ENCODE results near the gene ZFHX3. TPM values are rescaled to one million over a fixed set of nuclear protein-coding genes. Genes with fewer than 3 reads are reported as not detected.

ZFHX3 gene
- total and polyA plus RNA-seq, 2 of the 8 experiments (the other 6 are each of a cell fraction or from before 2014, with no cell fraction given) = 0.08 to 0.99 TPM

- ChIA-PET POLR2A (ENCODE audit: partially characterized antibody) (interaction anchor here (0.6 kb wide), 1 partner anchor 181 kb away, joined by 4 read pairs; no protein-coding TSS in a partner anchor), CTCF (ENCODE audit: partially characterized antibody) (no interaction called here)
- H2BK5ac ChIP-seq (ENCODE audit: low read depth, low read length) = no peak overlapping the region
- no peak overlapping the region for H2AK5ac ChIP-seq (ENCODE audit: low read depth, low read length)
- FAIRE-seq = no peak
- no peak overlapping the region for H4K8ac ChIP-seq (ENCODE audit: extremely low read depth, insufficient read depth, low read length)
- no peak overlapping the region for H3K18ac ChIP-seq (ENCODE audit: extremely low read depth, low read length)
- no peak for DNase-seq (ENCODE audit: low read depth in 1 of 2, low spot score in 2 of 2)
- H3K56ac ChIP-seq (replicated peaks; ENCODE audit: insufficient read length, low read depth, low read length) = no peak overlapping the region
- no peak overlapping the region for H2BK15ac ChIP-seq (ENCODE audit: low read length)
- H3K79me2 ChIP-seq (ENCODE audit: control insufficient read depth in 1 of 2, insufficient read depth in 2 of 2, low read length in 2 of 2) = no peaks in the 10 kb centered on the region; a peak in 1 of 4 replicates
- H2AFZ ChIP-seq (ENCODE audit: low read length) = no peak overlapping the region
- no peak overlapping the region for H4K5ac ChIP-seq (ENCODE audit: insufficient read length, low read depth, low read length)
- no peak overlapping the region for H2BK20ac ChIP-seq (ENCODE audit: low read length)
- no peak overlapping the region for H3K9ac ChIP-seq (replicated peaks in 1 of 4; ENCODE audit: extremely low read depth in 1 of 4, low read depth in 3 of 4, low read length in 3 of 4)
- H3K14ac ChIP-seq (ENCODE audit: insufficient read length) = no peak overlapping the region
- H3K27me3 ChIP-seq (replicated peaks in 1 of 4; ENCODE audit: control insufficient read depth in 3 of 4, extremely low read depth in 1 of 4, insufficient read depth in 3 of 4, low read length in 3 of 4) = no peaks in the 10 kb centered on the region
- H3K23me2 ChIP-seq (ENCODE audit: low read depth, low read length) = peaks cover 3% of the 10 kb centered on the region; the same call in 1 of the 2 replicates
- H4K91ac ChIP-seq (replicated peaks; ENCODE audit: insufficient read length, low read length) = no peak overlapping the region
- no peak overlapping the region for H3K4me3 ChIP-seq (ENCODE audit: extremely low read depth in 1 of 4, insufficient read depth in 2 of 4, low read depth in 3 of 4, low read length in 4 of 4)
- WGBS, 2 experiments (ENCODE audit: extremely low coverage in 1 of 2, insufficient coverage in 1 of 2, insufficient read length in 1 of 2, insufficient replicate concordance in 2 of 2, low coverage in 1 of 2, low lambda C conversion rate in 2 of 2, missing lambda C conversion rate in 1 of 2) = 87% methylated on average over 3 of the region's 3 CpGs; no CpG with 5 or more reads in 1 of the 2 experiments
- no peaks in the 10 kb centered on the region for H3K36me3 ChIP-seq (ENCODE audit: control insufficient read depth in 2 of 4, insufficient read depth in 4 of 4, low read length in 3 of 4)
- no peak overlapping the region for H3K4ac ChIP-seq (replicated peaks; ENCODE audit: insufficient read length, low read depth, low read length)
- peaks cover 0 to 2% of the 10 kb centered on the region in 2 experiments for H4K20me1 ChIP-seq (replicated peaks in 1 of 2; ENCODE audit: control insufficient read depth in 1 of 2, insufficient read depth in 2 of 2, low read length in 2 of 2)
- H3K9me3 ChIP-seq (ENCODE audit: insufficient read depth in 2 of 2, low read depth in 1 of 2, low read length in 1 of 2) = peaks cover 0 to 2% of the 10 kb centered on the region in 2 experiments; a peak in 1 of 4 replicates
- TF ChIP-seq CREB1 (IDR thresholded peaks at IDR 0.05) (no peak), TEAD4 (IDR thresholded peaks at IDR 0.05; ENCODE audit: low read depth, low read length) (no peak), RXRA (IDR thresholded peaks at IDR 0.05; ENCODE audit: insufficient read depth, low read depth, low read length) (no peak), HDAC6 (IDR thresholded peaks at IDR 0.05; ENCODE audit: low read depth, low read length) (no peak), SIRT6 (IDR thresholded peaks at IDR 0.05; ENCODE audit: low read length) (no peak), TAF1 (IDR thresholded peaks at IDR 0.05; ENCODE audit: low read depth, low read length) (no peak), PHF8 (conservative IDR thresholded peaks at IDR 0.05; ENCODE audit: low read depth, low read length) (no peak), EGR1 (IDR thresholded peaks at IDR 0.05; ENCODE audit: borderline replicate concordance, low read depth, low read length) (no peak), SP2 (IDR thresholded peaks at IDR 0.05; ENCODE audit: low read length) (no peak), GABPA (IDR thresholded peaks at IDR 0.05; ENCODE audit: borderline replicate concordance, insufficient read depth, low read length) (no peak), YY1 (IDR thresholded peaks at IDR 0.05; ENCODE audit: low read depth, low read length) (no peak)
- TF ChIP-seq, protein P1, sequence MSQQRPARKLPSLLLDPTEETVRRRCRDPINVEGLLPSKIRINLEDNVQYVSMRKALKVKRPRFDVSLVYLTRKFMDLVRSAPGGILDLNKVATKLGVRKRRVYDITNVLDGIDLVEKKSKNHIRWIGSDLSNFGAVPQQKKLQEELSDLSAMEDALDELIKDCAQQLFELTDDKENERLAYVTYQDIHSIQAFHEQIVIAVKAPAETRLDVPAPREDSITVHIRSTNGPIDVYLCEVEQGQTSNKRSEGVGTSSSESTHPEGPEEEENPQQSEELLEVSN (IDR thresholded peaks at IDR 0.05) = no peak
- no peak overlapping the region for H3K23ac ChIP-seq (ENCODE audit: insufficient read length)
- no peaks in the 10 kb centered on the region for H3K79me1 ChIP-seq (ENCODE audit: low read depth, low read length)
- H3K4me2 ChIP-seq (ENCODE audit: insufficient read depth in 1 of 2, low read depth in 2 of 2, low read length in 2 of 2) = no peak overlapping the region
- H3K27ac ChIP-seq (ENCODE audit: low read depth, low read length) = no peak overlapping the region
- H3K4me1 ChIP-seq (replicated peaks in 1 of 4; ENCODE audit: control insufficient read depth in 3 of 4, insufficient read depth in 4 of 4, low read length in 3 of 4) = no peaks in the 10 kb centered on the region
- H2BK120ac ChIP-seq (replicated peaks; ENCODE audit: low read depth, low read length) = no peak overlapping the region
- H2BK12ac ChIP-seq (ENCODE audit: low read depth, low read length) = no peak overlapping the region
Observed at GRCh38 chr16:72890587-72890986, 157.3 kb downstream of the ZFHX3 start.
